K562 (cell line): Measurements from ENCODE around the gene LCN12. TPM values are rescaled to one million over a fixed set of nuclear protein-coding genes. Genes with fewer than 3 reads are reported as not detected.

ENCODE experiments used
- CCAR2 ChIP-seq: fragments of 200-400 bp; formaldehyde crosslinking; IDR thresholded peaks from 2 replicates; pipeline ENCODE4 v1.6.1; 2017; ENCODE audit warnings: mild to moderate bottlenecking, low read depth, low read length
- CGGBP1 ChIP-seq: fragments of 250-450 bp; sonication (Bioruptor Pico); IDR thresholded peaks from 2 replicates; pipeline ENCODE4 v1.9.0; 2021; ENCODE audit warnings: mild to moderate bottlenecking
- CHD1 ChIP-seq: fragments of 200-600 bp; sonication (generic); IDR thresholded peaks from one replicate; pipeline ENCODE4 v1.6.1; 2012; ENCODE audit warnings: mild to moderate bottlenecking, moderate library complexity, low read length, inconsistent platforms
- FOXP1 ChIP-seq: sonication (generic); formaldehyde crosslinking; IDR thresholded peaks from 2 replicates; pipeline ENCODE4 v1.8.0; 2022; ENCODE audit warnings: mild to moderate bottlenecking, missing genetic modification reagents
- MBD1 ChIP-seq: fragments of 250-450 bp; sonication (Bioruptor Pico); IDR thresholded peaks from 2 replicates; pipeline ENCODE4 v1.8.0; 2022; ENCODE audit warnings: inconsistent platforms
- MLX ChIP-seq, 2 experiments: fragments of 450-650 bp in 1 of 2; sonication (generic) in 1 of 2; formaldehyde crosslinking; conservative IDR thresholded peaks; 2 replicates each; pipeline versions ENCODE4 v1.4.0 to v1.8.1; 2020 to 2022; ENCODE audit warnings: mild to moderate bottlenecking in 1 of 2, missing genetic modification reagents in 1 of 2
- MTF1 ChIP-seq: fragments of 250-450 bp; sonication (Bioruptor Pico); IDR thresholded peaks from 2 replicates; pipeline ENCODE4 v1.9.0; 2021; ENCODE audit warnings: moderate library complexity, mild to moderate bottlenecking, inconsistent platforms, borderline replicate concordance
- NFIX ChIP-seq: fragments of 250-450 bp; sonication (Bioruptor Pico); IDR thresholded peaks from 2 replicates; pipeline ENCODE4 v1.4.0; 2020; ENCODE audit warnings: low read depth, mild to moderate bottlenecking, moderate library complexity
- POLR2B ChIP-seq: fragments of 450-650 bp; IDR thresholded peaks from 2 replicates; pipeline ENCODE4 v1.6.1; 2018; ENCODE audit warnings: low read depth; ENCODE audit not compliant: partially characterized antibody
- RBM25 ChIP-seq: fragments of 200-400 bp; formaldehyde crosslinking; IDR thresholded peaks from 2 replicates; pipeline ENCODE4 v1.6.1; 2018; ENCODE audit warnings: low read length, low read depth, moderate library complexity; ENCODE audit not compliant: severe bottlenecking
- SNRNP70 ChIP-seq: fragments of 200-400 bp; formaldehyde crosslinking; optimal IDR thresholded peaks from 2 replicates; pipeline ENCODE3; 2017; ENCODE audit warnings: low read depth, low read length
- SRSF3 ChIP-seq: fragments of 200-400 bp; formaldehyde crosslinking; IDR thresholded peaks from 2 replicates; pipeline ENCODE4 v1.6.1; 2016; ENCODE audit warnings: mild to moderate bottlenecking, low read length, moderate library complexity; ENCODE audit not compliant: insufficient read depth
- TFE3 ChIP-seq: fragments of 450-650 bp; formaldehyde crosslinking; IDR thresholded peaks from 2 replicates; pipeline ENCODE4 v1.4.0; 2020; ENCODE audit warnings: mild to moderate bottlenecking, mixed read lengths
- THAP7 ChIP-seq: fragments of 250-450 bp; sonication (Bioruptor Pico); IDR thresholded peaks from 2 replicates; pipeline ENCODE4 v1.5.0; 2021
- ZBTB8A ChIP-seq: fragments of 450-650 bp; IDR thresholded peaks from 2 replicates; pipeline ENCODE4 v1.6.1; 2018; ENCODE audit warnings: mild to moderate bottlenecking, moderate library complexity; ENCODE audit not compliant: partially characterized antibody
- ZNF143 ChIP-seq: sonication (generic); formaldehyde crosslinking; IDR thresholded peaks from 2 replicates; pipeline ENCODE4 v1.9.0; 2022; ENCODE audit warnings: mild to moderate bottlenecking, missing genetic modification reagents
- ZNF280A ChIP-seq: fragments of 450-650 bp; IDR thresholded peaks from 2 replicates; pipeline ENCODE4 v1.6.1; 2018; ENCODE audit warnings: mild to moderate bottlenecking, low read depth; ENCODE audit not compliant: partially characterized antibody
- ZNF347 ChIP-seq: fragments of 450-650 bp; formaldehyde crosslinking; IDR thresholded peaks from 2 replicates; pipeline ENCODE4 v1.4.0; 2020; ENCODE audit warnings: low read depth, mild to moderate bottlenecking, moderate library complexity
- ZNF696 ChIP-seq: fragments of 250-450 bp; sonication (Bioruptor Pico); conservative IDR thresholded peaks from 2 replicates; pipeline ENCODE4 v1.4.0; 2020; ENCODE audit warnings: mild to moderate bottlenecking, moderate library complexity
- ZNF707 ChIP-seq: fragments of 250-450 bp; sonication (Bioruptor Pico); conservative IDR thresholded peaks from 2 replicates; pipeline ENCODE4 v1.8.0; 2022; ENCODE audit warnings: inconsistent platforms, mild to moderate bottlenecking, moderate library complexity
- ZNF766 ChIP-seq: fragments of 200-800 bp; sonication (Bioruptor generic); conservative IDR thresholded peaks from 2 replicates; pipeline ENCODE4 v1.6.1; 2016; ENCODE audit warnings: missing genetic modification characterization, missing compliant biosample characterization
- polyA plus RNA-seq, 8 experiments: library from polyadenylated mRNA; depleted of rRNA in 4 of 8; stranded (reverse) in 5 of 8; unstranded in 3 of 8; fragments of >200 nt; fragmentation: Nextera tagmentation in 2 of 8; fragmentation: Illumina TruSeq in 1 of 8; extraction: Ambion mirVana in 2 of 8; extraction: Trizol in 1 of 8; gene quantifications; 2 replicates each; pipeline versions ENCODE4 v1.2.1 to v1.2.3, GENCODE V29; 2011 to 2014; ENCODE audit warnings: inconsistent platforms in 1 of 8, missing spikeins in 1 of 8
- total RNA-seq, 7 experiments: library from RNA; depleted of rRNA in 6 of 7; stranded (reverse); fragments of >200 nt in 6 of 7; fragmentation: Illumina TruSeq in 2 of 7; extraction: Trizol in 2 of 7; gene quantifications; 2 replicates each; pipeline versions ENCODE4 v1.2.1 to v1.2.3, GENCODE V29; 2011 to 2021; ENCODE audit warnings: low replicate concordance in 1 of 7

The LCN12 gene
- total and polyA plus RNA-seq, 9 of the 15 experiments (the other 6 are each of a cell fraction or from before 2014, with no cell fraction given) = 0.05 TPM; not detected in 8

- TF ChIP-seq ZNF707 (CRISPR knock-in tag) (no peak), MBD1 (CRISPR knock-in tag) (no peak), TFE3 (no peak), THAP7 (CRISPR knock-in tag) (no peak), CHD1 (no peak), SNRNP70 (no peak), MLX (CRISPR knock-in tag; conservative IDR thresholded peaks at IDR 0.05) (no peak), ZBTB8A (no peak), ZNF280A (no peak), ZNF143 (CRISPR knock-in tag) (no peak), ZNF766 (CRISPR knock-in tag) (no peak), SRSF3 (no peak), POLR2B (no peak), MTF1 (CRISPR knock-in tag) (no peak), CCAR2 (no peak), RBM25 (no peak), ZNF347 (CRISPR knock-in tag) (no peak), CGGBP1 (CRISPR knock-in tag) (no peak), FOXP1 (CRISPR knock-in tag) (no peak), NFIX (CRISPR knock-in tag) (no peak), ZNF696 (CRISPR knock-in tag) (no peak)
These were observed 26.2 kb downstream of the LCN12 start (continued) for GRCh38 chr9:136978073-136978864.
